Keratinocyte (primary cell): Measurements from ENCODE around the gene ESRRB.

Experiments used
- CTCF ChIP-seq, 3 experiments: IDR thresholded peaks in 1 of 3; conservative IDR thresholded peaks in 1 of 3; optimal IDR thresholded peaks in 1 of 3; 2 replicates in 2 of 3; 3 replicates in 1 of 3; pipeline versions ENCODE3 to v1.5.1; 2011; ENCODE audit warnings: low read length in 3 of 3, mild to moderate bottlenecking in 3 of 3, moderate library complexity in 2 of 3, control low read depth in 1 of 3, inconsistent platforms in 1 of 3; ENCODE audit not compliant: insufficient read depth in 2 of 3; ENCODE audit errors: extremely low read depth in 1 of 3
- EZH2 ChIP-seq: IDR thresholded peaks from one replicate; pipeline ENCODE4 v1.6.1; 2012; ENCODE audit warnings: inconsistent platforms, mild to moderate bottlenecking, low read length, moderate library complexity

- TF ChIP-seq EZH2 (no peak), CTCF (optimal IDR thresholded peaks at IDR 0.05 in 1 of 3, IDR thresholded peaks at IDR 0.05 in 1 of 3, conservative IDR thresholded peaks at IDR 0.05 in 1 of 3; ENCODE audit: extremely low read depth in 1 of 3, insufficient read depth in 2 of 3, low read length in 3 of 3) (no peak)
Observed at GRCh38 chr14:76390621-76391020, 14.7 kb downstream of the ESRRB start.
